GM12873 (cell line): Measurements from ENCODE around the gene L3MBTL4.

ENCODE experiments used
- TF ChIP-seq, protein P1 (sequence below): IDR thresholded peaks from 2 replicates; pipeline ENCODE4 v1.5.1; 2012; ENCODE audit warnings: low read depth, mild to moderate bottlenecking, moderate library complexity, low read length, control low read depth; ENCODE audit not compliant: insufficient read depth; ENCODE audit errors: missing control alignments

Gene L3MBTL4

DNA sequence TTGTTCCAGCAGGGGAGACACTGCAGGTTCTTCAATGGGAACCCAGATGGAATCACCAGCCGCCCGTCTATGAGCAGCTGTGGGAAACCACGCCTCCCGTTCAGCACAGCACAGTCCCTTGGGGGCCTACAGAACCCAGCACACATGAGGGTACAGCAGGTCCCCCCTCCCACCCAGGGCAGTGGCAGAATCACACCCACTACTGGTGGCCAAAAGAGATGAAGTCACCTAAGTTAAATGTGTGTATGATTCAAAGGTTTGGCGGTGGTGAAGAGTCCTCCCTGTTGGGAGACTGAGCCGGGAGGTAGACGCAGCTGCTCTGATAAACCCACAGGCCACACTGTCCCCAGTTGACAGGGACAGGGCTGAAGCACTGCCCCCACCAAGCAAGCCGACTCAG lies 44.3 kb downstream of the L3MBTL4 start:
- TF ChIP-seq, protein P1, sequence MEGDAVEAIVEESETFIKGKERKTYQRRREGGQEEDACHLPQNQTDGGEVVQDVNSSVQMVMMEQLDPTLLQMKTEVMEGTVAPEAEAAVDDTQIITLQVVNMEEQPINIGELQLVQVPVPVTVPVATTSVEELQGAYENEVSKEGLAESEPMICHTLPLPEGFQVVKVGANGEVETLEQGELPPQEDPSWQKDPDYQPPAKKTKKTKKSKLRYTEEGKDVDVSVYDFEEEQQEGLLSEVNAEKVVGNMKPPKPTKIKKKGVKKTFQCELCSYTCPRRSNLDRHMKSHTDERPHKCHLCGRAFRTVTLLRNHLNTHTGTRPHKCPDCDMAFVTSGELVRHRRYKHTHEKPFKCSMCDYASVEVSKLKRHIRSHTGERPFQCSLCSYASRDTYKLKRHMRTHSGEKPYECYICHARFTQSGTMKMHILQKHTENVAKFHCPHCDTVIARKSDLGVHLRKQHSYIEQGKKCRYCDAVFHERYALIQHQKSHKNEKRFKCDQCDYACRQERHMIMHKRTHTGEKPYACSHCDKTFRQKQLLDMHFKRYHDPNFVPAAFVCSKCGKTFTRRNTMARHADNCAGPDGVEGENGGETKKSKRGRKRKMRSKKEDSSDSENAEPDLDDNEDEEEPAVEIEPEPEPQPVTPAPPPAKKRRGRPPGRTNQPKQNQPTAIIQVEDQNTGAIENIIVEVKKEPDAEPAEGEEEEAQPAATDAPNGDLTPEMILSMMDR, result no peak

DNA sequence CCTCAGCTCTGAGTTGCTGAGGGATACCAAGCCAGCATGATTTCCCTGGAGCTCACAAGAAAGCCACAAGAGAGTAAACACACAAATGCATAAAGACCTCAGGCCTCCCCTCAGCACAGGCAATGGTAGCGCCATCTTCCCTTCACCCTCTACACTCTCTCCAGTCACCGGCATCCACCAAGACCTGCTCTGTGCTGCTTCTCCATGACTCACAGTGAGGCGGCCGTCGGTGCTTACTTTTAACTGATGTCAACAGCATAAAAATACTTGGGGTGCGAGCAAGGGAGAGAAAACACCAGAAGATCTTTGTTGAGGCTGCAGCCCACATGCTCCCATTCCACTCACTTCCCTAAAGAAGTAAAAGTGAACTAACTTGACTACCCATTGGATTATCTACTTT lies 46.7 kb downstream of the L3MBTL4 start:
- TF ChIP-seq, protein P1, result no peak

DNA sequence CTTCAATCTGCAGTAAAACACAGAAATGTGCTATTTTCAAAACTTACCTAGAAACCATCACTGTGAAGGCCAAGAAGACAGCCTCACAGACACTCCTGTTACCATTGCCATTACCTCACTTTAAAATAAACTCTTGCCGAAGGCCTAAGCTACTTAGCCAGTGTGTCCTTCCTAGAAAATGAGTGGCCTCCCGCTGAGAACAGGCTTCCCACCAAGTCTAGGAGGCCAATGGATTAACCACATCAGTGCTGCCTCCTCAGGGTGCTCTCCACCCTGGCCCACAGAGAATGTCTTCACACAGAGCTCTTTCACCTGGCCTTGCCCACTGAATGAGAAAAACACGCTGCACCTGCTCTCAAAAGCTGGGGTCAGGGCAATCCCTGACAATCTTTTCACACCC lies 47.5 kb downstream of the L3MBTL4 start:
- TF ChIP-seq, protein P1, result no peak

DNA sequence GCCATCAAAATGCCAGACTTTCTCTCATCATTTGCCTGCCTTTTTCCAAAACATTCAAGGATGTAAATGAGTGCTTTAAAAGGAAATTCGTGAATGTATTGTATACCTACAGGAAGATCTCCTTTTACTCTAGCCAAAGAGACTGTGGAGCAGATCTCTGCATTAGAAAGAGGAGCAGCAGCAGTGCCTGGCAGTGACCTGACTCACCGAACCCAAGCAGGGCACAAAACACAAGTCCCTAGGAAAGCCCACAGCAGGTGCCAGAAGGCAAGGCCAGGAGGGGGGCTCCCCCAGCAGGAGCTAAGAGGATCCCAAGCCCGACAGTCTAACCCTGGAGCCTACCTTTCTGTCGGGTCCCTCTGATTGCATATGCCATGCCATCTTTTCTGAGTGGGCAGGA lies 47.9 kb downstream of the L3MBTL4 start:
- TF ChIP-seq, protein P1, result no peak

DNA sequence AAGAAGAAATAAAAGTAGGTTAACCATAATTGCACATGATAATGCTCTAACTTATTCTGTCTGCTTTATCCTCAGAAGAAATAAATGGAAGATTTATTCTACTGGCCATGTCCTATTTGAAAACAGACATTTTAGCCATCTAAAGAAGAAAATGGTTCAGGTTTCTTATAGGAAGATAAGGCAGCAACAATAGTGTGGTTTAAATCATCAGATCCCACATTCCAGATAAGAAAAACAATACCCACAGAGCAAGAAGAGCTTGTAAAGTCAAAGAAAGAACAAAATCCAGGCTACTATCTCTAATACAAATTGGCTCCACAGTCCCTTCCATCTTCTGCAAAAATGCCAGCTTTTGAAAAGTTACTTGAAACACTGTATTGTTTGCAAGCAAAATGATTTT lies 49.3 kb downstream of the L3MBTL4 start:
- TF ChIP-seq, protein P1, result no peak

DNA sequence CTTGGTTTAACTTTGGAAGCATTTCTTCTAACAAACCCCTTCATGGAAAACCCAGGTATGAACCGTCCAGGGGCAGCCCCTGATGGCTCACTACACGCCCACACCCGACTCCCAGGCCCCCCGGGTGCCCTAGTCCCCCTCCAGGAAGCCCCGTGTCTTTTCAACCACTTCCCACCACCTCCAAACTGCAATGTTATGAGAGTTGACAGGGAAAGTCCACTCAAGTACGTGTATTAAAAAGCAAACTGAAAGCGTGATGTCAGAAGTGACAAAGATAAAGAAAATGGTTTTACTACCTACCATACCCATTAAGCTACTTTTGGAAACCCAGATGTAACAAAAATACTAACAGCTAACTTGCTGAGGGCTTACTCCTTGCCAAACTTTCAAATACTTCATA lies 51.5 kb downstream of the L3MBTL4 start:
- TF ChIP-seq, protein P1, result no peak

DNA sequence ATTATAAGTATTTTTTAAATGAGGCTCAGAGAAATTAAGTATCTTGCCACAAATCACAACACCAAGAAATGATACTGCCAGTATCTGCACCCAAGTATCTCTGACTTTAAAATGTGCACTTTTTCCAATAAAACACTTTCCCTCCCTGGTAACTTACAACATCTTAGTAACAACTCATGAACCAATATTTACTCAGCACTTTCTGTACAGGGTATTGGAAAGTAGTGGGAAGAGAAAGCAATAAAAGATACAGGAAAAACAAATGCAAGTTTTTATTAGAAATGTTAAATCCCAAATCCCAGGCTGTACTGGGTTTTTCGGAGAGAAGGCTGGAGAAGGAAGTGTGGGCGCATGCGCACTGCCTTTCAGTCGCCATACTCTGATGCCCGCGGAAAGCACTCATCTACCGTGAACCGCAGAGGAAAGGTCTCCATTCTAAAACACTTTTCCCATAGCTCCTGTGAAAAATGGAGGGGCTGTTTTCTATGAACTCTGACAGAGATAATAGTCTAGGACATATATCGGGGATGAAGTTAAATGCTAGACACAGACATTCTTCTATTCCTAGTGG lies 52.1 kb downstream of the L3MBTL4 start:
- TF ChIP-seq, protein P1, result no peak
